NOMO-1 treated with dmso at 0.1 percent for 144 hours (cell line): Measurements from ENCODE around the gene SYNJ1.
"Not testable (repeated sequence)": the region's sequence is repeated elsewhere in the genome, so short reads cannot be mapped to it uniquely, and the experiment has no call there.

ENCODE experiments used
- DNase-seq: peaks from one replicate; lab custom pipeline; 2025; ENCODE audit not compliant: unreplicated experiment; lab: John Stamatoyannopoulos, UW

SYNJ1 gene, protein sequence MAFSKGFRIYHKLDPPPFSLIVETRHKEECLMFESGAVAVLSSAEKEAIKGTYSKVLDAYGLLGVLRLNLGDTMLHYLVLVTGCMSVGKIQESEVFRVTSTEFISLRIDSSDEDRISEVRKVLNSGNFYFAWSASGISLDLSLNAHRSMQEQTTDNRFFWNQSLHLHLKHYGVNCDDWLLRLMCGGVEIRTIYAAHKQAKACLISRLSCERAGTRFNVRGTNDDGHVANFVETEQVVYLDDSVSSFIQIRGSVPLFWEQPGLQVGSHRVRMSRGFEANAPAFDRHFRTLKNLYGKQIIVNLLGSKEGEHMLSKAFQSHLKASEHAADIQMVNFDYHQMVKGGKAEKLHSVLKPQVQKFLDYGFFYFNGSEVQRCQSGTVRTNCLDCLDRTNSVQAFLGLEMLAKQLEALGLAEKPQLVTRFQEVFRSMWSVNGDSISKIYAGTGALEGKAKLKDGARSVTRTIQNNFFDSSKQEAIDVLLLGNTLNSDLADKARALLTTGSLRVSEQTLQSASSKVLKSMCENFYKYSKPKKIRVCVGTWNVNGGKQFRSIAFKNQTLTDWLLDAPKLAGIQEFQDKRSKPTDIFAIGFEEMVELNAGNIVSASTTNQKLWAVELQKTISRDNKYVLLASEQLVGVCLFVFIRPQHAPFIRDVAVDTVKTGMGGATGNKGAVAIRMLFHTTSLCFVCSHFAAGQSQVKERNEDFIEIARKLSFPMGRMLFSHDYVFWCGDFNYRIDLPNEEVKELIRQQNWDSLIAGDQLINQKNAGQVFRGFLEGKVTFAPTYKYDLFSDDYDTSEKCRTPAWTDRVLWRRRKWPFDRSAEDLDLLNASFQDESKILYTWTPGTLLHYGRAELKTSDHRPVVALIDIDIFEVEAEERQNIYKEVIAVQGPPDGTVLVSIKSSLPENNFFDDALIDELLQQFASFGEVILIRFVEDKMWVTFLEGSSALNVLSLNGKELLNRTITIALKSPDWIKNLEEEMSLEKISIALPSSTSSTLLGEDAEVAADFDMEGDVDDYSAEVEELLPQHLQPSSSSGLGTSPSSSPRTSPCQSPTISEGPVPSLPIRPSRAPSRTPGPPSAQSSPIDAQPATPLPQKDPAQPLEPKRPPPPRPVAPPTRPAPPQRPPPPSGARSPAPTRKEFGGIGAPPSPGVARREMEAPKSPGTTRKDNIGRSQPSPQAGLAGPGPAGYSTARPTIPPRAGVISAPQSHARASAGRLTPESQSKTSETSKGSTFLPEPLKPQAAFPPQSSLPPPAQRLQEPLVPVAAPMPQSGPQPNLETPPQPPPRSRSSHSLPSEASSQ (N-terminal part only)

DNA sequence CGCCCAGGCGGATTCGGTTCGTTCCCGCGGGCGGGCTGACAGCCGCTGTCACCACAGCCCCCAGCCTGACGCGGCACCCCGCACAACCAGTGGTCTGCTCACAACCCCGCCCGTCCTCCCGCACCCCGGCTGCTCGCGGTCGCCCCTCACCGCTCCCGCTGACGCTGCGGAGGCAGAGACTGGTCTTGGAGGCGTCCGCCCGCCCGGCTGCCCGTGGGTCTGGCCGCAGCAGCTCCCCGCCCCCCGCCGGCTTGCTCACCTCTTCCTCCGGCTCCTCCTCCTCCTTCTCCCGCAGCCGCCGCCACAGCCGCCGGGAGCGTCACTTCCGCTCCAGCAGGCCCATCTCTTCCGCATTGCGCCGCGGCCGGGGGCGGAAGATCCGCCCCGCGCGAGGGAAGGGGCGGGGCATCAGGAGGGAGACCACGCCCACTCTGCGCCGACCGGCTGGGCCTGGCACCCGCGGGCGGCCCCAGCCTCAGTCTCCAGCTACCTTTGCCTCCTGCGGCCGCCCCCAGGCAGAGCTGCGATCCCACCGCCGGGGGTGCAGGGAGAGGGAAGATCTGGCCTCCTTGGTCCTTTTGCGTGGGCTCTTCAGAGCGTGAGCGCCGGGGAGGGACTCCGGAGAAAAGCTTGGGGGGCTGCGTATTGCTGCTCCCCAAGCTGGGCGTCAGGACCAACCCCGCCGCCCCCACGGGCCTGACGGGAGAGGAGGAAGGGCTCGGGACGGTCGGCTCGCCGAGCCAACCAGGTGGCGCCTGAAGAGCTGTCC, at the start of gene SYNJ1:
SYNJ1 (minus strand) TSS at position 327 of the 769 bp plus-strand sequence. CDS start 1,118 bp downstream, outside the sequence.
- DNase-seq, result peak; percentile 85

DNA sequence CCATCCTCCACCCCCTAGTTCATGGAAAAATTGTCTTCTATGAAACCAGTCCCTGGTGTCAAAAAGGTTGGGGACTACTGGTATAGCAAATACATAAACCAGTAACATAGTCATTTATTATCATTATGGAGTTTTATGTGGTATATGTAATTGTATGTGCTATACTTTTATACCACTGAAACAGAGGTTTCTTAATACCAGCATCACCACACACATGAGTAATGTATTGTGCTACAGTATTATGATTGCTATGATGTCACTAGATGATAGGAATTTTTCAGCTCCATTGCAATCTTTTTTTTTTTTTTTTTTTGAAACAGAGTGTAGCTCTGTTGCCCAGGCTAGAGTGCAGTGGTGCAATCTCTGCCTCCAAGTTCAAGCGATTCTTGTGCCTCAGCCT, 49.5 kb upstream of the SYNJ1 start:
- no peak for DNase-seq

DNA sequence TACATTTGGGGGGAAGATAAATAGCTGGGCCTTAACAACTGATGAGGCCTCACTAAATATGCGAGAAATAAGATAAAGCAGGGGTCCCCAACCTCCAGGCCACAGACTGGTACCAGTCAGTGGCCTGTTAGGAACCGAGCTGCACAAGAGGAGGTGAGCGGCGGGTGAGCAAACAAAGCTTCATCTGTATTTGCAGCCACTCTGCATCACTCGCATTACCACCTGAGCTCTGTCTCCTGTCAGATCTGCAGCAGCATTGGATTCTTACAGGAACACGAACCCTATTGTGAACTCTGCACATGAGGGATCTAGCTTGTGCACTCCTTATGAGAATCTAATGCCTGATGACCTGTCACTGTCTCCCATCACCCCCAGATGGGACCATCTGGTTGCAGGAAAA, 48.9 kb upstream of the SYNJ1 start:
- no peak for DNase-seq

DNA sequence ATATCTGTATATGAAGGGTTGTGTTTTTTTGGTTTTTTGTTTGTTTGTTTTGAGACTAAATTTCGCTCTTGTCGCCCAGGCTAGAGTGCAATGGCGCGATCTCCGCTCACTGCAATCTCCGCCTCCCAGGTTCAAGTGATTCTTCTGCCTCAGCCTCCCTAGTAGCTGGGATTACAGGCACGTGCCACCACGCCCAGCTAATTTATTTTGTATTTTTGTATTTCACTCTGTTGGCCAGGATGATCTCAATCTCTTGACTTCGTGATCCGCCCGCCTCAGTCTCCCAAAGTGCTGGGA, 45.2 kb upstream of the SYNJ1 start:
- not testable (repeated sequence) for DNase-seq

DNA sequence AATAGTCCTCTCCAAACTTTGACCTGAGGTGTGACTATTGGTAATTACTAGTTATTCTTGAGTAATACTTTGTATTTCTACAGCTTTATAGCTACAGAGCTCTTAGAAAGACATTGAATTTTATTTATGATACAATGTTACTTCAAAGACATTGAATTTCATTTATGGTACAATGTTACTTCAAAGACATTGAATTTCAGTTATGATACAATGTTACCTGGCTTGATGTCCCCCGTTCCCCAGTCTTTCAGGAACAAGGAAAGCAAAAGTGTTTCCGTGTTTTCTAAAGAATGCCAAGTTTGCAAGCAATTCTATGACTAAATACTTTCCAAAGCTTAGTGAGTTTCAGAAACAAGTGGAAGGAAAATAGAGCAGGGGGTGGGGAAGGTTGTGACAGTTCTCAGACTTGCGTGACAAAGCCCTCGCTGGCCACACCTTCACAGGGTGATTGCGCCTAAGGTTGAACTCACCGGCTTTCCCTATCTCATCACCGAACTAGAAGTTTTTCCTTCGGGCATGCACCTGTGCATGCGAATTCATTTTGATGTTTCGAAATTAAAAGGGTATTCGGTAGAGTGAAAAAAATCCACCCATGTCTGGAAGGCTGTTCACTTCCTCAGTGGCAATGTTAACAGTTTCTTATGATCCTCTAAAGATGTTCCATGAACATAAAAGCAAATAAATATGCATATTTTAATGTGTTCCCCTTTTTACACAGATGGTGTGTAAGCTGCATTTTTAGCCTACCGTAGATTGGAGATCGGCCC, 44.7 kb upstream of the SYNJ1 start:
- peak; percentile 45 for DNase-seq

DNA sequence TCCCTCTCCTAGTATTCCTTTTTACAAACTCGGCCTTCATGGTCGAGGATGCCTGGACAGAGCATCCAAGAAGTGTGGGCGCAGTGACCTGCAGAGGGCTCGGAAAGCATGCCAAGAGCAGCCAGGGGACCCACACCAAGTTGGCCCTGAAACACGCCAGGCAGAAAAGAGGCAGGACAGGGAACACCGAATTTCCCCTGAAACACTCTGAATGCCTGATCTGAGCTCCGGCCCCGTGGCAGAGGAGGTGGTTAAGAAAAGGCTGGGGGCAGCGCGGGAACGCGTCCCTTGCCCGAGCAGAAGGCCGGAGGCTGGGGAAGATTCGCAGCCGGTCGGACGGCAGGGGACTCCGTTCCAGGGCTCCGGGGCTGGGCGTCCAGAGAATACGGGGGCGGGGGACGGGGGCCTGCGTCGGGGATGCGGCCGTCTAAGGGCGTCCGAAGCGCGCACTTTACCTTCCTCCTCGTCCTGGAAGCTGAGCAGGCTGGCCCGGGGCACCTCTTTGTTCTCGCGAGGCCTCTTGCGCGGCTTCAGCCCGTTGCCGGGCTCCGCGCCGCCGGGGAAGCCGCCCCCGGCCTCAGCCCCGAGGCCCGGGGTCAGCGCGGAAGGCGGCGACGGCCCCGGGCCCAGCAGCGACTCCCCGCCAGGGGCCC, 43.2 kb upstream of the SYNJ1 start:
- peak; percentile 47 for DNase-seq

DNA sequence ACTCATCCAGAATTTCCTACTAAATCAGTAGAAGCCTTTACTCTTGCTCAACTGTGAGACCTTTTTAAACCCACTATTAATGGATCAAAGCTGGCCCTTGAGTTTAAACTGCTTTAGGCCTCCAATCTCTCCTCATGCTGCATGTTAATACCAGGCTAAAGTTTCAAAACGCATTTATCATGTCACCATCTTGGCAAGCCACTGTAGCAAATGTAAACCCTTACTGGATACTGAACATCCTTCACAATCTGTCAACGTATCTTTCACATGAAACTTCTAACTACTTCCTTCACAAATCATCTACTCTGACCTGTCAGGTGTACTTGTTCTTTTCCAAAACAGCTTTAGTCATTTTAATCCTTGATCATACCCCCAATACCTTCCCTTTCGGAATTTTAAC, 40.7 kb upstream of the SYNJ1 start:
- DNase-seq, result no peak

DNA sequence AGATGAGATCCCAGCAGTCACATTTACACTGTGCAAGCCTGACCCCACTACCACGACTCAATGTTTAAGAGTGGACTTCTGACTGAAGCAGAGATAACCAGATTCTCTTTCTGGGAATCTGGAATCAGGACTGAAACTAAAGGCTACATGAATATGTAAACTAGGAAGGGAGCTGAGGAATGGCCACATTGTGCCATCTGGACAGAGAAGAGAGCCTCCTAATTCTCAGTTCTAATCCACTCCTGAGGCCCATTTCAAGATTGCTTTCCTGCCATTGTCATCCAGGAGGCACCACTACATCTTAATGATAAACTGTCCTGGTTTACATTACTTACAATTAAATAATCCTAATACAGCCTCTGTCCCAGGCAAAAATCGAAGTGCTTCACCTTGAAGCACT, 37.2 kb upstream of the SYNJ1 start:
- DNase-seq, result no peak

DNA sequence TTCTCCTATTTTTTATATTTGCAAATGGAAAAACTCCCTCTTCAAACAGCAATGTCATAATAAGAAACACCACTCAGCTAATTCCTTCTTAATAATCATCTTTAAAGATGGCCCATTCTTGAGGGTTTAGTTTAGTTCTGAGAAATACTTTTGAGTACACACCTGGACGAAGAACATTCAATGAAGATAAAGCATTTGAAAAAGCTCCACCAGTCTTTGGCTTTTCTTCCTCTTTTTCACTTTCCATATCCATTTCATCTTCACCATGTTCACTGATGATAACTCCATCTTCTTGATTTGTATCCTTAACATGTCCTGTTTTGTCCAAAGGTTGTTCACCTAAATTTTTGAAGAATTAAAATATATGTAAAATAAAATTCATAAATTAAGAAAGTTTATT, 36.4 kb upstream of the SYNJ1 start:
- no peak for DNase-seq

DNA sequence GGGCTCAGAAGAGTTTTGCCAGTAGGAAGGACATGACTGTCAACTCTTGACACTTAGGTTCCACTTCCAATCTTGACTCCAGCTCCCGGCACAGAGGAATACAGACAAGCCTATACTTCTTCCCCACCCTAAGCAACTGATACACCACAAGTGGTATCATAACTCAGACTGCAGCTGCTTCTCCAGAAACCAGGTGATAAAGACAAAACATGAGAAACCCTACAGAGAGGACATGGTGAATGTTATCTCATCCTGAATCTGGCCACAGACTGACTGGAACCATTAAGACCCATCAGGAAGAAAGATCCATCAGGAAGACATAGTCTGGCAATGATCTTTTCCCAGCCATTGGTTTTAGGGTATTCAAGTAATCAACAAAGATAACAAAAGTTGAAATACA, 30.0 kb upstream of the SYNJ1 start:
- DNase-seq, result no peak

DNA sequence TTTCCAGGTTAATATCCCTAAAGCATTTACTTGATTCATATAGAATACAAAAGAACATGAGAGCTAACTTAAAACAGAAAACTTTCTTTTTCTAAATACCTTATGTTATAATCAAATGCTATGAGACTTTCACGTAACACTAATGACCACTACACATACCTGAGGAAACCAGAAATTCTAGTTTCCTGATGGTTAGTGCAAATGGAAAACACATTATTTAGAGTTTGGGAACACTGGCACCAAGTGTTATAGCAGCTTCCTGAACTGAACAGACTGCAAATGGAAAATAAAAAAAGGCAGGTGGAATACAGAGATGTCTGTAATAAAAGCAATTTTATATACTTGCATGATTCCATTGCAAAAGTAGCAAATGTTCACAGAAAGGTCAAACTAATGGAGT, 28.3 kb upstream of the SYNJ1 start:
- no peak for DNase-seq

DNA sequence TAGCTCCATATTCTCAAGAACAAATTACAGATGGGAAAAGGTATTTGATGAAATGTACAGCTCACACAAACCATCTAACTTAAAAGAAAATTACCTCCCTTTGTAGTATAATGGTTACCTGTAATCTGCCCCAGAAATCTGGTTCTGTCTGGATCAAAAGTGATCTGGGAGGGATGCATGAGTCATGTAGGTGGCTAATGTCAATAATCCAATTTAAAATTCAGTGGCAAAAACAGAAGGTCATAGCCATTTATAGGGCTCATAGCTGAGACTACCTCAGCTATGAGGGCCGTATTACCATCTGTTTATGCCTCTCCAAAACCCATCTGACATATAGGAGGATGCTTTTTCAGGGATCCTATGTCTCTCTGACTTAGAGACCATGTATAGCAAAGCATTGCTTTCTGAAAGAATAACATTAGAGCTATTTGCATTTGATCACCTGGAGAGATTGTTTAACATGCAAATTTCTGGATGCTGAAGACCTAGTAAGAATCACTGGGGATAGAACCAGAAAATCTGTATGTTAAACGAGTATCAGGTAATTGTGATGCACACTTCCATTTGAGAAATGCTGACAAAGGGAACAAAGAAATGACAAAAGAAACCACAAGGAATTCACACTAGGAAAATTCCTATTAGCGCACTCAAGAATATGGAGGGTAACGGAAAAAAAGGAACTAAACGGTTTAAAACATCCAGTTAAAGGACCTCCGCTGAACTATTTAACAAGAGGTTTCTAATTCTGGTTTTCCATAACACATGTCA, 26.2 kb upstream of the SYNJ1 start:
- no peak for DNase-seq

DNA sequence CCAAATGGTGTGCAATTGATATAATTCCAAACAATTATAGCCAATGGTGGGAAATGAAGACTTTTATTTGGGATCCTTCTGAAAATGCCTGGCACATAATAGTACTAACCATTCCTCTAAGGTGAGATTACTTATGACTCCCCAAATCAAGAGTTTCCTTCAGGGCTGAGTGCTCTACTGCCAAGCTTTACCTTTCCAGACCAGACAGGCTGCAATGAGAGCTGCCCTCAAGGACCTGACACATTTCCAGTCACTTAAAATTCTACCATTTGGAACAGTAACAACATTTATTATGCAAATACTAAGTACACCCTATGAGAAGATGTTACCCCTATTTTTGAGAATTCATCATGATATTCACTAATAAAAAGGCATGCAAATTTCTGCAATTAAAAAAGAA, 22.6 kb upstream of the SYNJ1 start:
- no peak for DNase-seq

DNA sequence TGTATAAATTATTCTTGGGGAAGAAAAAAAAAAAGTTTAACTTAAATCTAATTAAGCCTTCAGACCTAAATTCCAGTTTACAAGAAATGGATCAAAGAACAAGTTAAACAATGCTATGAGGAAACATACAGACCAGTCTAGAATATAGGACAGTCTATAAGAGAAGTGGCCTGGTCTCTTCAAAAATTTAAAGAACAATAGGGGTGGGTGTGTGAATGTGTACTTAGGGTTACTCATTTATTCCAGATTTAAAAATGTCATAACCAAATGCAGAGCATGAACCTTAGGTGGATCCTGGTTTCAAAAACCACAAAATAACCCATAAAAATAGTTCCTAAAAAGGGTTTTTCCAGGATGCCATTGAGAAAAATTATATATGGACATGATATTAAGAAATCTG, 21.8 kb upstream of the SYNJ1 start:
- DNase-seq, result no peak

DNA sequence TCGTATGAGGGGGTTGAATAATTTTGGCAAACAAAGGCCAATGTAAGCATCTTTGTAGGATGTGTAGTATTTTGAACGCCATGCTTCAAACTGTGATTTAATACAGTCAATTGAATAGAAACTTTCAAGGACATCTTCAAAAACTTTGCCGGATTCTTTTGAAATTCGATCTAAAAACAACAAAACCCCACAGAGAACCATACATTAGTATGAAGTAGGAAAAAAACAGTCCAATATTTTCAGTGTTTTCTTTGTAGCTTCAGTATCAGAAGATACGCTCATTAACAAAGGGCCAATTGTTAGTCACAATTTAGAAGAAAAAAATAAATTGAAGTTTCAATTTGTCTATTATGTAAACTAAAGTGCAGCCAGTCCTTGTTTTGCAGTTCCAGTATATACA, 20.7 kb upstream of the SYNJ1 start:
- DNase-seq, result no peak

DNA sequence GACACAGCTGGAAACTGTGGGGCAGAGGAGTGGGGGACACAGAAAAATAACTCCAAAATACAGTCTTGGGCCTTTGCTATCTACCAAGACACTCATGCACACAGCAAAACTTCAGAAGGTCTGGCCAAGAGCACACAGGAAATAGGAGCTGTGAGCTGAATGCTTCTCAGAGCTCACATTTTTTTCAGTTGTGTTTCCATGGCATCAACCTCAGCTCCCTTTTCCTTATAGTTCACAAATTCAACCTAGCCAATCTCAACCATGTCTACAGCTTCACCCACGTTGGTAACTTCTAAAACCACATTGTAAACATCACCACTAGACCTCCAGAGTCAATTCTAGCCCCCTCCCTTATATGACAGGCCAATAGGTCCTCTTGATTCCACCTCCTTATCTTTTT, 19.6 kb upstream of the SYNJ1 start:
- DNase-seq, result no peak

DNA sequence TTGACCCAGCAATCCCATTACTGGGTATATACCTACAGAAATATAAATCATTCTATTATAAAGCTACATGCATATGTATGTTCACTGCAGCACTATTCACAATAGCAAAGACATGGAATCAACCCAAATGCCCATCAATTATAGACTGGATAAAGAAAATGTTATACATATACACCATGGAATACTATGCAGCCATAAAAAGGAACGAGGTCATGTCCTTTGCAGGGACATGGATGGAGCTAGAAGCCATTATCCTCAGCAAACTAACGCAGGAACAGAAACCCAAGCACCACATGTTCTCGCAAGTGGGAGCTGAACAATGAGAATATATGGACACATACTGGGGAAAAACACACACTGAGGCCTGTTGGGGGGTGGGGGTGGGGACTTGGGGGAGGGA, 18.9 kb upstream of the SYNJ1 start:
- DNase-seq, result not testable (repeated sequence)

DNA sequence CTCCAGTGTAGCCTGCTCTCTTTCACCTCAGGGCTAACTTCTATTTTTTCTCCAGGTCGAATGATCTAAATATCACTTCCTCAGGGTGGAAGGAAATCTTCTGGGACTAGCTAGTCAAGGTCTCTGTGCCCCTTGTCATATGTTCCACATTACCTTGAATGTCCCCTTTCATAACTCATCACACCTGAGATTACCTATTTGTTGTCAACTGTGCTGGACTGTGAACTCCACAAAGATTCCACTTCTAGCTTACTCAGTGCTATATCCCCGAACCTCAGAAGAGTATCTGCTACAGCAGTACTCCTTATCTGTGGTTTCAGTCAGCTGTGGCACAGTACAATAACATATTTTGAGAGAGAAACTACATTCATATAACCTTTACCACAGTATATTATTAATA, 14.6 kb upstream of the SYNJ1 start:
- DNase-seq, result no peak

DNA sequence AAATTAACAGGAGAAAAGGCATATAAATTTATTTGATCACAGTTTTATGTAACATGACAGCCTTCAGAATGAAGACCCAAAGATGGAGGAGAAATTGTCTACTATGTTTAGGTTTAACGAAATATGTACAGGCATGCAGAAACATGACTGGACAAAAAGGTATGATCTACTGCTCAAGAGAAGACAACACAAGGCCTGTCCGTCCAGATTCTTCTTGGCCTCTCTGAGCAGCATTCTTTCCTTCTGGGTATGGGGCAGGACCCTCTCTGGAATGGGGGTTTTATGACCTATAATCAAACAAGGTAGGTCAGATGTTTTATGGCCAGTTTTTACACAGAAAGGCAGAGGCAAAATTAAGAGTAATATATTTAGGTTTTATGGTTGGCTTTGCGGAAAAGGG, 13.5 kb upstream of the SYNJ1 start:
- no peak for DNase-seq
